GM19193 (cell line): ENCODE results near the gene CYP11A1.

Source experiments
- POLR2A ChIP-seq: IDR thresholded peaks from 4 replicates; pipeline ENCODE4 v1.6.1; 2011; ENCODE audit not compliant: insufficient read depth, insufficient read length; ENCODE audit errors: extremely low read depth

CYP11A1 gene

GRCh38 chr15:74328331-74329056, 39.0 kb downstream of the CYP11A1 start:
- no peak for TF ChIP-seq POLR2A

GRCh38 chr15:74327756-74328155, 39.7 kb downstream of the CYP11A1 start:
- TF ChIP-seq POLR2A, result no peak

GRCh38 chr15:74326746-74327145, 40.7 kb downstream of the CYP11A1 start:
- TF ChIP-seq POLR2A, result no peak

GRCh38 chr15:74324714-74325113, 42.7 kb downstream of the CYP11A1 start:
- no peak for TF ChIP-seq POLR2A

- TF ChIP-seq POLR2A, result no peak
These were observed 44.8 kb downstream of the CYP11A1 start for GRCh38 chr15:74322558-74323180.

- TF ChIP-seq POLR2A, result no peak
These were observed 46.8 kb downstream of the CYP11A1 start for GRCh38 chr15:74320352-74321247.

- no peak for TF ChIP-seq POLR2A
These were observed 47.7 kb downstream of the CYP11A1 start for GRCh38 chr15:74319596-74320351.

GRCh38 chr15:74319138-74319460, 48.3 kb downstream of the CYP11A1 start:
- TF ChIP-seq POLR2A, result no peak

- TF ChIP-seq POLR2A, result no peak
These were observed 48.9 kb downstream of the CYP11A1 start for GRCh38 chr15:74318376-74319137.

GRCh38 chr15:74317820-74318375, 49.5 kb downstream of the CYP11A1 start:
- no peak for TF ChIP-seq POLR2A

GRCh38 chr15:74316141-74316540, 51.3 kb downstream of the CYP11A1 start:
- no peak for TF ChIP-seq POLR2A

- no peak for TF ChIP-seq POLR2A
These were observed 51.8 kb downstream of the CYP11A1 start for GRCh38 chr15:74315626-74316025.

- TF ChIP-seq POLR2A, result no peak
These were observed 52.5 kb downstream of the CYP11A1 start for GRCh38 chr15:74314795-74315438.
